Keratinocyte (primary cell): ENCODE data around the gene CDK14. TPM values are rescaled to one million over a fixed set of nuclear protein-coding genes. Genes with fewer than 3 reads are reported as not detected.

Source experiments
- DNase-seq: peaks from one replicate; pipeline ENCODE4 v3.0.0-alpha.2; 2011; ENCODE audit warnings: low read depth, missing footprints, low spot score
- FAIRE-seq: peaks from 2 replicates; lab custom pipeline; 2011; peaks lifted over from hg19 to GRCh38; lab: Jason Lieb, UNC
- H2AFZ ChIP-seq: 2 replicates; pipeline ENCODE4 v1.6.0; 2012; ENCODE audit warnings: low read length, control low read depth, inconsistent platforms; ENCODE audit not compliant: control insufficient read depth
- H3K27ac ChIP-seq: 2 replicates; pipeline ENCODE4 v1.5.1; 2011; ENCODE audit warnings: low read length; ENCODE audit not compliant: control insufficient read depth, insufficient read depth
- H3K27me3 ChIP-seq: 3 replicates; pipeline ENCODE4 v1.6.0; 2011; ENCODE audit warnings: low read length; ENCODE audit not compliant: control insufficient read depth, insufficient read depth; ENCODE audit errors: extremely low read depth
- H3K36me3 ChIP-seq, 2 experiments: 2 replicates in 1 of 2; 3 replicates in 1 of 2; pipeline ENCODE4 v1.5.1; 2011; ENCODE audit warnings: low read length in 2 of 2, mild to moderate bottlenecking in 1 of 2; ENCODE audit not compliant: control insufficient read depth in 2 of 2, insufficient read depth in 2 of 2; ENCODE audit errors: extremely low read depth in 1 of 2
- H3K4me1 ChIP-seq: 3 replicates; pipeline ENCODE4 v1.5.1; 2011; ENCODE audit warnings: low read length; ENCODE audit not compliant: control insufficient read depth, insufficient read depth; ENCODE audit errors: extremely low read depth
- H3K4me2 ChIP-seq: 3 replicates; pipeline ENCODE4 v1.6.0; 2011; ENCODE audit warnings: low read depth, low read length; ENCODE audit not compliant: control insufficient read depth, insufficient read depth; ENCODE audit errors: extremely low read depth
- H3K4me3 ChIP-seq, 3 experiments: fragments of 200-600 bp in 1 of 3; sonication (generic) in 1 of 3; 2 replicates in 2 of 3; 3 replicates in 1 of 3; pipeline ENCODE4 v1.5.1; 2011 to 2016; ENCODE audit warnings: low read length in 3 of 3, mild to moderate bottlenecking in 3 of 3, control low read depth in 2 of 3, inconsistent platforms in 1 of 3, low read depth in 1 of 3, mixed read lengths in 1 of 3, mixed run types in 1 of 3, moderate library complexity in 1 of 3; ENCODE audit not compliant: control insufficient read depth in 2 of 3, insufficient read depth in 2 of 3; ENCODE audit errors: extremely low read depth in 1 of 3
- H3K79me2 ChIP-seq: 2 replicates; pipeline ENCODE4 v1.6.0; 2012; ENCODE audit warnings: low read length; ENCODE audit not compliant: control insufficient read depth, insufficient read depth
- H3K9ac ChIP-seq: 3 replicates; pipeline ENCODE4 v1.6.0; 2011; ENCODE audit warnings: low read length; ENCODE audit not compliant: control insufficient read depth, insufficient read depth; ENCODE audit errors: extremely low read depth
- H3K9me1 ChIP-seq: 3 replicates; pipeline ENCODE4 v1.6.0; 2011; ENCODE audit warnings: low read length; ENCODE audit not compliant: control insufficient read depth, insufficient read depth; ENCODE audit errors: extremely low read depth
- H3K9me3 ChIP-seq: 2 replicates; pipeline ENCODE4 v1.5.1; 2012; ENCODE audit warnings: low read depth, low read length; ENCODE audit not compliant: control insufficient read depth
- H4K20me1 ChIP-seq: 3 replicates; pipeline ENCODE4 v1.6.0; 2011; ENCODE audit warnings: low read length; ENCODE audit not compliant: control insufficient read depth, insufficient read depth; ENCODE audit errors: extremely low read depth
- CTCF ChIP-seq, 3 experiments: IDR thresholded peaks in 1 of 3; conservative IDR thresholded peaks in 1 of 3; optimal IDR thresholded peaks in 1 of 3; 2 replicates in 2 of 3; 3 replicates in 1 of 3; pipeline versions ENCODE3 to v1.5.1; 2011; ENCODE audit warnings: low read length in 3 of 3, mild to moderate bottlenecking in 3 of 3, moderate library complexity in 2 of 3, control low read depth in 1 of 3, inconsistent platforms in 1 of 3; ENCODE audit not compliant: insufficient read depth in 2 of 3; ENCODE audit errors: extremely low read depth in 1 of 3
- EZH2 ChIP-seq: IDR thresholded peaks from one replicate; pipeline ENCODE4 v1.6.1; 2012; ENCODE audit warnings: inconsistent platforms, mild to moderate bottlenecking, low read length, moderate library complexity
- dilution Hi-C: fragments of 300-500 bp; cut with MboI; formaldehyde crosslinking; loops from one replicate; pipeline ENCODE4 v1.7.0; 2020; ENCODE audit warnings: low sequenced_read_pairs; ENCODE audit not compliant: extremely low pct_ligation_motif_present
- polyA plus RNA-seq, 5 experiments: library from polyadenylated mRNA; depleted of rRNA in 3 of 5; stranded (reverse) in 3 of 5; stranded (forward) in 1 of 5; unstranded in 1 of 5; fragments of >200 nt; gene quantifications; 1 replicate in 1 of 5; 2 replicates in 3 of 5; 3 replicates in 1 of 5; pipeline versions ENCODE4 v1.2.1 to v1.2.3, GENCODE V29; 2011 to 2012; ENCODE audit warnings: missing spikeins in 2 of 5, low read depth in 1 of 5, low replicate concordance in 1 of 5

CDK14 gene
- polyA plus RNA-seq, 1 donor (not counting 4 experiments of a cell fraction or from before 2014, with no cell fraction given): 4.0 TPM

DNA sequence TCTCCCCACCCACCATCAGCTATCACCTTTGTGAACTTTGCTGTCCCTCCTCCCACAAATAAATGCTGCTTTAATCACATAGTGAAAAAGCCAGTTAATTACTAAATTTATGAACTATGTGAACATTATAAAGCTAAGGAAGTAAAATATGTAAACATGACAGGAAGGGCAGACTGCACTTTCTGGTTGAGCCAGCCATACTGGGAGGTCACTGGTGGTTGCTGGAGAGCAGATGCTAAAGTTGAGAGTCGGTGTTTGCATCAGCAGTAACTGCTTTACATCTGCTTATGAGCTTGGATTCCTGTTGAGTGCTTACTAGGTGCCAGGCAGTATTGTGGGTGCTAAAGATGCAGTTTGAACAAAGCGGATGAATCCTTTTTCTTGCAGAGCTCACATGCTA, 458.3 kb downstream of the CDK14 start:
- DNase-seq (no peak), FAIRE-seq (no peak)
- Histone ChIP-seq H3K36me3 (no peaks in the 10 kb centered on the region), H4K20me1 (no peaks in the 10 kb centered on the region), H3K27ac (no peak overlapping the region), H3K27me3 (no peaks in the 10 kb centered on the region), H2AFZ (no peak overlapping the region), H3K4me3 (no peak overlapping the region), H3K79me2 (no peaks in the 10 kb centered on the region), H3K4me2 (no peak overlapping the region), H3K4me1 (no peaks in the 10 kb centered on the region), H3K9me3 (no peaks in the 10 kb centered on the region), H3K9me1 (no peaks in the 10 kb centered on the region), H3K9ac (no peak overlapping the region)
- no peak for TF ChIP-seq EZH2
- TF ChIP-seq CTCF (optimal IDR thresholded peaks at IDR 0.05 in 1 of 3, IDR thresholded peaks at IDR 0.05 in 1 of 3, conservative IDR thresholded peaks at IDR 0.05 in 1 of 3; ENCODE audit: extremely low read depth in 1 of 3, insufficient read depth in 2 of 3, low read length in 3 of 3): no peak
- dilution Hi-C loops: no loop called here

DNA sequence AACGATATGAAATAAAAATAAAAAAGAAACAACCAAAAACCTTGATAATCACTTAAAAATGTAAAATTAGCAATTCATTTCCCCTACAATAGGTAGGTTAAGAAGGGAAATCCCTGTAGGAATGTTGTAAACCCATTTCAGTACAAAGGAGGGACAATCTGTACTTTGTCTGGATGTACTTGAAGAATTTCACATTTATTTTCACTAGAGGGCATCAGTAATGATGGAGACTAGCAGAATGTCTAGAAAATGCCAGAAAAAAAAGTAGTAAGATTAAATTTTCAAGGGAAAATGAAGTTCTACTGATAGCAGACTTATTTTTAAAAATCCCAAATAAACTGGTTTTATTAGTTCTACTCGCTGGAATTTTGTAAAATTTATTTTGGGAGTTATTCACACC, 459.1 kb downstream of the CDK14 start:
- no peaks in the 10 kb centered on the region for H3K9me1 ChIP-seq
- H3K4me3 ChIP-seq: no peak overlapping the region
- no peaks in the 10 kb centered on the region for H3K9me3 ChIP-seq
- dilution Hi-C loops: no loop called here
- H3K27me3 ChIP-seq: no peaks in the 10 kb centered on the region
- TF ChIP-seq EZH2: no peak
- no peak for TF ChIP-seq CTCF (optimal IDR thresholded peaks at IDR 0.05 in 1 of 3, IDR thresholded peaks at IDR 0.05 in 1 of 3, conservative IDR thresholded peaks at IDR 0.05 in 1 of 3; ENCODE audit: extremely low read depth in 1 of 3, insufficient read depth in 2 of 3, low read length in 3 of 3)
- no peaks in the 10 kb centered on the region for H3K79me2 ChIP-seq
- H3K4me1 ChIP-seq: no peaks in the 10 kb centered on the region
- no peak overlapping the region for H2AFZ ChIP-seq
- no peak overlapping the region for H3K4me2 ChIP-seq
- no peak overlapping the region for H3K9ac ChIP-seq
- H3K36me3 ChIP-seq: no peaks in the 10 kb centered on the region
- FAIRE-seq (no peak), DNase-seq (no peak)
- H3K27ac ChIP-seq: no peak overlapping the region
- H4K20me1 ChIP-seq: no peaks in the 10 kb centered on the region
